Hematopoietic multipotent progenitor cell treated with erythropoietin and hydrocortisone succinate and interleukin-3 and kit ligand, for 4 days (in vitro differentiated cells): ENCODE results near the gene SLC4A1AP.
A peak's percentile ranks its signal among the peaks of the same experiment; 100 is the strongest.

ENCODE experiments used
- DNase-seq: peaks from one replicate; pipeline ENCODE4 v3.0.0-alpha.2; 2015

Gene SLC4A1AP

GRCh38 chr2:27705851-27706622 lies 42.3 kb downstream of the SLC4A1AP start:
- no peak for DNase-seq

GRCh38 chr2:27707462-27708256 lies 44.0 kb downstream of the SLC4A1AP start:
- no peak for DNase-seq

GRCh38 chr2:27708257-27708654 lies 44.6 kb downstream of the SLC4A1AP start:
- DNase-seq, result no peak

- no peak for DNase-seq
Measured at GRCh38 chr2:27708666-27709065, 45.0 kb downstream of the SLC4A1AP start.

GRCh38 chr2:27709326-27709725 lies 45.6 kb downstream of the SLC4A1AP start:
- no peak for DNase-seq

- no peak for DNase-seq
Measured at GRCh38 chr2:27709960-27710575, 46.4 kb downstream of the SLC4A1AP start.

GRCh38 chr2:27710640-27711430 lies 47.1 kb downstream of the SLC4A1AP start:
- no peak for DNase-seq

GRCh38 chr2:27711804-27712203 lies 48.1 kb downstream of the SLC4A1AP start:
- DNase-seq, result no peak

- no peak for DNase-seq
Measured at GRCh38 chr2:27712522-27712921, 48.8 kb downstream of the SLC4A1AP start.

GRCh38 chr2:27713201-27713600 lies 49.5 kb downstream of the SLC4A1AP start:
- no peak for DNase-seq

GRCh38 chr2:27714053-27714452 lies 50.4 kb downstream of the SLC4A1AP start:
- no peak for DNase-seq

GRCh38 chr2:27714851-27715291 lies 51.2 kb downstream of the SLC4A1AP start:
- DNase-seq, result no peak

GRCh38 chr2:27715318-27716210 lies 51.9 kb downstream of the SLC4A1AP start:
- DNase-seq, result peak; percentile 35

GRCh38 chr2:27716301-27717069 lies 52.8 kb downstream of the SLC4A1AP start:
- peak; percentile 25 for DNase-seq

- DNase-seq, result no peak
Measured at GRCh38 chr2:27717070-27717795, 53.5 kb downstream of the SLC4A1AP start.

- no peak for DNase-seq
Measured at GRCh38 chr2:27720004-27720551, 56.4 kb downstream of the SLC4A1AP start.

- no peak for DNase-seq
Measured at GRCh38 chr2:27721335-27721734, 57.6 kb downstream of the SLC4A1AP start.

- DNase-seq, result no peak
Measured at GRCh38 chr2:27721884-27722485, 58.3 kb downstream of the SLC4A1AP start.

GRCh38 chr2:27723372-27724144 lies 59.9 kb downstream of the SLC4A1AP start:
- peak; percentile 80 for DNase-seq
